ENCODE data around the gene ZNF446. TPM values are rescaled to one million over a fixed set of nuclear protein-coding genes. Genes with fewer than 3 reads are reported as not detected.
"Not testable (repeated sequence)": the region's sequence is repeated elsewhere in the genome, so short reads cannot be mapped to it uniquely, and the experiment has no call there.

ZNF446 gene
- total and polyA plus RNA-seq, 4 donors: 8.3 to 12.9 (median 11.0) TPM

DNA sequence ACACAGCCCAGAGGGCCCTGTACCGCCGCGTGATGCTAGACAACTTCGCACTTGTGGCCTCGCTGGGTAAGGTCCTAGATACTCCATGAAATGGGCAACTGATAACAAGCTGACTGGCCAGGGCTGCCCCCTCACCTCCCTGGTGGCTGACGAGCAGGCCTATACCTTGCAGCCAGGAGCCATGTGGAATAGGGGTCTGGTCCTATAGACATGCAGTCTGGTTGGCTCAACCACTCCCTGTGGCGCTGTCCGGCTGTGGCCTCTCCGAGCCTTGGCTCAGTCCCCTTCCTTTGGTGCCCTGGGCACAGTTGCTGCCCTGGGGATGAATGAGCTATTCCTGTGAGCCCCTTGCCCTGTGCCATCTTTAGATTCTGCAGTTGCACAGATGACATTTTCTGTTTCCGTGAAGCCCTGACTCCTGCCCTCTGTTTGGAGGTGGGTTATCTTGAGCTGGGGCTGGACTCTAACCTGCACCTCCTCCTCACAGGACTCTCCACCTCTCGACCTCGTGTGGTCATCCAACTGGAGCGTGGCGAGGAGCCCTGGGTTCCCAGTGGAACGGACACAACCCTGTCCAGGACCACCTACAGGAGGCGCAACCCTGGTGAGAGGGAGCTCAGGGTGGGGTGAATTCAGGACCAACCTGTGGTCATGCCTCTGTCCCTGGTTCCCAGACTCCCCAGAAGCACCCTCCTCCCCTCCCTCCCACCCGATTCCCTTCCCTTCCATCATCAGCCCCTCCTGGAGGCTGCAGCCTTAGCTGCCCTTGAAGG is 6.7 kb upstream of the ZNF446 start:
- Histone ChIP-seq H3K9me3 (ENCODE audit: control insufficient read depth in 4 of 4, insufficient read depth in 3 of 4, low read length in 3 of 4) (no peaks in the 10 kb centered on the region), H3K27me3 (ENCODE audit: control insufficient read depth in 3 of 3, insufficient read depth in 3 of 3, low read length in 2 of 3) (no peaks in the 10 kb centered on the region), H3K27ac (ENCODE audit: low read depth in 1 of 2, low read length in 1 of 2) (no peak overlapping the region), H3K36me3 (ENCODE audit: control insufficient read depth in 4 of 4, insufficient read depth in 4 of 4, low read length in 4 of 4) (peaks cover 2 to 37% (median 10%) of the 10 kb centered on the region in 4 donors), H3K4me3 (no peak overlapping the region), H3K9ac (ENCODE audit: insufficient read depth in 1 of 2, low read length in 2 of 2) (no peak overlapping the region), H3K4me1 (ENCODE audit: control insufficient read depth in 5 of 5, insufficient read depth in 5 of 5, low read length in 5 of 5) (peaks cover 0 to 14% (median 5%) of the 10 kb centered on the region in 5 donors)
- TF ChIP-seq, protein P1, sequence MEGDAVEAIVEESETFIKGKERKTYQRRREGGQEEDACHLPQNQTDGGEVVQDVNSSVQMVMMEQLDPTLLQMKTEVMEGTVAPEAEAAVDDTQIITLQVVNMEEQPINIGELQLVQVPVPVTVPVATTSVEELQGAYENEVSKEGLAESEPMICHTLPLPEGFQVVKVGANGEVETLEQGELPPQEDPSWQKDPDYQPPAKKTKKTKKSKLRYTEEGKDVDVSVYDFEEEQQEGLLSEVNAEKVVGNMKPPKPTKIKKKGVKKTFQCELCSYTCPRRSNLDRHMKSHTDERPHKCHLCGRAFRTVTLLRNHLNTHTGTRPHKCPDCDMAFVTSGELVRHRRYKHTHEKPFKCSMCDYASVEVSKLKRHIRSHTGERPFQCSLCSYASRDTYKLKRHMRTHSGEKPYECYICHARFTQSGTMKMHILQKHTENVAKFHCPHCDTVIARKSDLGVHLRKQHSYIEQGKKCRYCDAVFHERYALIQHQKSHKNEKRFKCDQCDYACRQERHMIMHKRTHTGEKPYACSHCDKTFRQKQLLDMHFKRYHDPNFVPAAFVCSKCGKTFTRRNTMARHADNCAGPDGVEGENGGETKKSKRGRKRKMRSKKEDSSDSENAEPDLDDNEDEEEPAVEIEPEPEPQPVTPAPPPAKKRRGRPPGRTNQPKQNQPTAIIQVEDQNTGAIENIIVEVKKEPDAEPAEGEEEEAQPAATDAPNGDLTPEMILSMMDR (IDR thresholded peaks at IDR 0.05; ENCODE audit: control extremely low read depth, extremely low read depth): no peak
- ATAC-seq (ENCODE audit: insufficient read depth, low FRiP score) (no peak), DNase-seq (no peak)
- WGBS, 2 donors: 94 to 95% methylated on average over 17 of the region's 17 CpGs

DNA sequence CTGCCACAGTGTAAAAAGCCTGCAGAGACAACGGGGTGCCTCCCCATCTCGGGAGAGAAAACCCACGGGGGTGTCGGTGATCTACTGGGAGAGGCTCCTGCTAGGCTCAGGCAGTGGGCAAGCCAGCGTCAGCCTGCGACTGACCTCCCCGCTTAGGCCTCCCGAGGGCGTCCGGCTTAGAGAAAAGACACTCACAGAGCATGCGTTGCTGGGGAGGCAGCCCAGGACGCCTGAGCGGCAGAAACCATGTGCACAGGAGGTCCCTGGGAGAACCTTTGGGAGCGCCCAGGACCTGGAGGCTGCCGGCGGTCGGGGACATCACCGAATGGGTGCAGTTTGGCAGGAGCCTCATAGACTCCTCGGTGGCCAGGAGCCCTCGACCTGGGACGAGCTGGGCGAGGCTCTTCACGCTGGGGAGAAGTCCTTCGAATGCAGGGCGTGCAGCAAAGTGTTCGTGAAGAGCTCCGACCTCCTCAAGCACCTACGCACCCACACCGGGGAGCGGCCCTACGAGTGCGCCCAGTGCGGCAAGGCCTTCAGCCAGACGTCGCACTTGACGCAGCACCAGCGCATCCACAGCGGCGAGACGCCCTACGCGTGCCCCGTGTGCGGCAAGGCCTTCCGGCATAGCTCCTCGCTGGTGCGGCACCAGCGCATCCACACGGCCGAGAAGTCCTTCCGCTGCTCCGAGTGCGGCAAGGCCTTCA is 5.2 kb upstream of the ZNF446 start:
- H3K4me3 ChIP-seq; H3K9me3 ChIP-seq (ENCODE audit: control insufficient read depth in 4 of 4, insufficient read depth in 3 of 4, low read length in 3 of 4); DNase-seq; H3K27me3 ChIP-seq (ENCODE audit: control insufficient read depth in 3 of 3, insufficient read depth in 3 of 3, low read length in 2 of 3); H3K9ac ChIP-seq (ENCODE audit: insufficient read depth in 1 of 2, low read length in 2 of 2); ATAC-seq (ENCODE audit: insufficient read depth, low FRiP score); H3K27ac ChIP-seq (ENCODE audit: low read depth in 1 of 2, low read length in 1 of 2): not testable (repeated sequence)
- 95 to 96% methylated on average over 22 to 38 of the region's 53 CpGs for WGBS, 2 donors
- Histone ChIP-seq H3K36me3 (ENCODE audit: control insufficient read depth in 4 of 4, insufficient read depth in 4 of 4, low read length in 4 of 4) (peaks cover 2 to 37% (median 10%) of the 10 kb centered on the region in 4 donors), H3K4me1 (ENCODE audit: control insufficient read depth in 5 of 5, insufficient read depth in 5 of 5, low read length in 5 of 5) (peaks cover 0 to 20% (median 5%) of the 10 kb centered on the region in 5 donors)

DNA sequence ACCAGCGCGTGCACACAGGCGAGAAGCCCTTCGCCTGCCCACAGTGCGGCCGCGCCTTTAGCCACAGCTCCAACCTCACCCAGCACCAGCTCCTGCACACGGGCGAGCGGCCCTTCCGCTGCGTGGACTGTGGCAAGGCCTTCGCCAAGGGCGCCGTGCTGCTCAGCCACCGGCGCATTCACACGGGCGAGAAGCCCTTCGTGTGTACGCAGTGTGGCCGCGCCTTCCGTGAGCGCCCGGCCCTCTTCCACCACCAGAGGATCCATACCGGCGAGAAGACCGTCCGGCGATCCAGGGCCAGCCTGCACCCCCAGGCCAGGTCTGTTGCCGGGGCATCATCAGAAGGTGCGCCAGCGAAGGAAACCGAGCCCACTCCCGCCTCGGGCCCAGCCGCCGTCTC is 4.4 kb upstream of the ZNF446 start:
- TF ChIP-seq, protein P1 (IDR thresholded peaks at IDR 0.05; ENCODE audit: control extremely low read depth, extremely low read depth): no peak
- Histone ChIP-seq H3K27ac (ENCODE audit: low read depth in 1 of 2, low read length in 1 of 2) (no peak overlapping the region), H3K9ac (ENCODE audit: insufficient read depth in 1 of 2, low read length in 2 of 2) (no peak overlapping the region), H3K27me3 (ENCODE audit: control insufficient read depth in 3 of 3, insufficient read depth in 3 of 3, low read length in 2 of 3) (no peaks in the 10 kb centered on the region), H3K9me3 (ENCODE audit: control insufficient read depth in 4 of 4, insufficient read depth in 3 of 4, low read length in 3 of 4) (no peaks in the 10 kb centered on the region), H3K36me3 (ENCODE audit: control insufficient read depth in 4 of 4, insufficient read depth in 4 of 4, low read length in 4 of 4) (peaks cover 2 to 37% (median 10%) of the 10 kb centered on the region in 4 donors), H3K4me1 (ENCODE audit: control insufficient read depth in 5 of 5, insufficient read depth in 5 of 5, low read length in 5 of 5) (peaks cover 0 to 18% (median 6%) of the 10 kb centered on the region in 5 donors), H3K4me3 (no peak overlapping the region)
- WGBS, 2 donors: 96% methylated on average over 39 of the region's 39 CpGs
- DNase-seq (no peak), ATAC-seq (ENCODE audit: insufficient read depth, low FRiP score) (no peak)

DNA sequence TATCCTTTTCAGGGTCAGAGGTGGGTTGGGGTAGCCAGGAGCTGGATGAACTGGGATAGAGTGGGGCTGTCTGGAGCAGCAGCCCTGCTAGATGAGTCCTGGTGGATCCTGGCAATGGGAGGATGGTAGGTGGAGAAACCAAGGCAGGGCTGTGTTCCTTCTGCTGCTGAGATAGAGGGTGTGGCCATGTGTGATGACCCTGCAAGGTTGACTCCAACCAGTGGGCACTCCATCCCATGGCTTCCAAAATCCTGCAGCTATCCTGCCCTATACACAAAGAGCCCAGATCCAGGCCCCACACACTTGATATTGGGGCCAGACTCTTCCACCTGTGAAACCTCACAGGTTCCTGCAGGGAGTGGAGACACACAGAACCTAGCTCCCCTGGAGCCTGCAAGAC is 2.4 kb upstream of the ZNF446 start:
- Histone ChIP-seq H3K9me3 (ENCODE audit: control insufficient read depth in 4 of 4, insufficient read depth in 3 of 4, low read length in 3 of 4) (no peaks in the 10 kb centered on the region), H3K4me3 (no peak overlapping the region), H3K9ac (ENCODE audit: insufficient read depth in 1 of 2, low read length in 2 of 2) (no peak overlapping the region), H3K27me3 (ENCODE audit: control insufficient read depth in 3 of 3, insufficient read depth in 3 of 3, low read length in 2 of 3) (no peaks in the 10 kb centered on the region), H3K36me3 (ENCODE audit: control insufficient read depth in 4 of 4, insufficient read depth in 4 of 4, low read length in 4 of 4) (peaks cover 2 to 37% (median 12%) of the 10 kb centered on the region in 4 donors), H3K4me1 (ENCODE audit: control insufficient read depth in 5 of 5, insufficient read depth in 5 of 5, low read length in 5 of 5) (peaks cover 0 to 17% (median 5%) of the 10 kb centered on the region in 5 donors), H3K27ac (ENCODE audit: low read depth in 1 of 2, low read length in 1 of 2) (no peak overlapping the region)
- TF ChIP-seq, protein P1 (IDR thresholded peaks at IDR 0.05; ENCODE audit: control extremely low read depth, extremely low read depth): no peak
- DNase-seq (no peak), ATAC-seq (ENCODE audit: insufficient read depth, low FRiP score) (no peak)
